Trophoblast cell (in vitro differentiated cells and primary cell): ENCODE measurements around the gene CD226.
A peak's percentile ranks its signal among the peaks of the same experiment; 100 is the strongest.
"Not testable (repeated sequence)": the region's sequence is repeated elsewhere in the genome, so short reads cannot be mapped to it uniquely, and the experiment has no call there.

ENCODE experiments used
- DNase-seq, 2 donors: peaks; one replicate each; pipeline ENCODE4 v3.0.0-alpha.2; 2016
- H2AFZ ChIP-seq: 2 replicates; pipeline ENCODE4 v1.6.1; 2013; ENCODE audit warnings: low read length, moderate library complexity, mild to moderate bottlenecking; ENCODE audit not compliant: insufficient read depth, poor library complexity
- H2AK5ac ChIP-seq: 2 replicates; pipeline ENCODE4 v1.6.1; 2013; ENCODE audit warnings: mild to moderate bottlenecking, low read length
- H2BK120ac ChIP-seq: 2 replicates; pipeline ENCODE4 v1.6.1; 2013; ENCODE audit warnings: low read length, mild to moderate bottlenecking, moderate library complexity; ENCODE audit not compliant: insufficient read depth, poor library complexity
- H2BK12ac ChIP-seq: 2 replicates; pipeline ENCODE4 v1.6.1; 2013; ENCODE audit warnings: mild to moderate bottlenecking, low read length, moderate library complexity
- H2BK5ac ChIP-seq: 2 replicates; pipeline ENCODE4 v1.6.1; 2013; ENCODE audit warnings: low read length, low read depth, moderate library complexity, mild to moderate bottlenecking; ENCODE audit not compliant: poor library complexity
- H3K14ac ChIP-seq: 2 replicates; pipeline ENCODE4 v1.6.1; 2013; ENCODE audit warnings: mild to moderate bottlenecking, low read length
- H3K18ac ChIP-seq: 2 replicates; pipeline ENCODE4 v1.6.1; 2013; ENCODE audit warnings: mild to moderate bottlenecking, low read length
- H3K23ac ChIP-seq: 2 replicates; pipeline ENCODE4 v1.6.1; 2013; ENCODE audit warnings: low read length
- H3K27ac ChIP-seq: 2 replicates; pipeline ENCODE4 v1.5.1; 2013; ENCODE audit warnings: low read depth, mild to moderate bottlenecking, inconsistent platforms, low read length, moderate library complexity
- H3K27me3 ChIP-seq: 2 replicates; pipeline ENCODE4 v1.6.1; 2013; ENCODE audit warnings: inconsistent platforms, mild to moderate bottlenecking, low read length, moderate library complexity; ENCODE audit not compliant: insufficient read depth
- H3K36me3 ChIP-seq, 2 experiments: 1 replicate in 1 of 2; 2 replicates in 1 of 2; pipeline ENCODE4 v1.6.1; 2013; ENCODE audit warnings: low read length in 2 of 2, mild to moderate bottlenecking in 2 of 2, moderate library complexity in 1 of 2; ENCODE audit not compliant: insufficient read depth in 2 of 2, control insufficient read depth in 1 of 2
- H3K4ac ChIP-seq: 2 replicates; pipeline ENCODE4 v1.6.1; 2013; ENCODE audit warnings: low read depth, mild to moderate bottlenecking, low read length, moderate library complexity
- H3K4me1 ChIP-seq, 2 experiments: 1 replicate in 1 of 2; 2 replicates in 1 of 2; pipeline ENCODE4 v1.6.1; 2013; ENCODE audit warnings: low read length in 2 of 2, mild to moderate bottlenecking in 2 of 2, moderate library complexity in 1 of 2; ENCODE audit not compliant: insufficient read depth in 2 of 2, control insufficient read depth in 1 of 2
- H3K4me2 ChIP-seq: 2 replicates; pipeline ENCODE4 v1.6.1; 2013; ENCODE audit warnings: inconsistent platforms, mild to moderate bottlenecking, low read length, moderate library complexity
- H3K4me3 ChIP-seq: 2 replicates; pipeline ENCODE4 v1.5.1; 2013; ENCODE audit warnings: mild to moderate bottlenecking, low read depth, low read length, inconsistent platforms
- H3K79me1 ChIP-seq: one replicate; pipeline ENCODE4 v1.6.1; 2013; ENCODE audit warnings: low read length
- H3K79me2 ChIP-seq: 2 replicates; pipeline ENCODE4 v1.6.1; 2013; ENCODE audit warnings: low read length, mild to moderate bottlenecking; ENCODE audit not compliant: control insufficient read depth, insufficient read depth, poor library complexity
- H3K9ac ChIP-seq: 2 replicates; pipeline ENCODE4 v1.6.1; 2013; ENCODE audit warnings: mild to moderate bottlenecking, low read length
- H3K9me3 ChIP-seq: 2 replicates; pipeline ENCODE4 v1.6.1; 2013; ENCODE audit warnings: low read depth, mild to moderate bottlenecking, control low read depth, inconsistent platforms, low read length; ENCODE audit not compliant: insufficient read depth
- H4K12ac ChIP-seq: 2 replicates; pipeline ENCODE4 v1.6.1; 2013; ENCODE audit warnings: low read depth, mild to moderate bottlenecking, low read length, moderate library complexity
- H4K8ac ChIP-seq: 2 replicates; pipeline ENCODE4 v1.6.1; 2013; ENCODE audit warnings: low read depth, mild to moderate bottlenecking, low read length, moderate library complexity
- H4K91ac ChIP-seq: one replicate; pipeline ENCODE4 v1.6.1; 2013; ENCODE audit warnings: low read depth, mild to moderate bottlenecking, low read length, moderate library complexity
- WGBS: extraction: QIAGEN DNeasy Blood & Tissue Kit; methylation state at CpG from one replicate; pipeline ENCODE4 v1.1.7; 2013; ENCODE audit warnings: missing lambda C conversion rate; ENCODE audit not compliant: insufficient read length, insufficient coverage; ENCODE audit errors: extremely low coverage; 5-methylcytosine and 5-hydroxymethylcytosine counted together

The CD226 gene

DNA sequence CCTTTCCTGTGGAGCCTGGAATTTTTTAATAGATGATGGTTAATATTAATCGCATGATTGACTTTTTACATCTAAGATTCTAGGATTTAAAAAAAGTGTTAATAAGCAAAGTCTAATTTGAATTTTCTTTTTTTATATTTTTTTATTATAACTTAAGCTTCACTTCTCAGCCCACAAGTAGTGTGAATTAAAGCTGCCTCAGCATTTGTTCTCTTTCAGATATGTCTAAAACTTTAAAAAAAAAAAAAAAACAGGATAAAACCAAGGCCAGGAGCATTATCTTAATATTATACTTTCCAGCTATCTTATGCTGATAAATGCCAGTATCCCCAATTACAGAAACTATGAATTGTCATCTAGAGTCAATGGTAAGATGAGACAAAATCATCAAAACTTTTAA is 109.7 kb downstream of the CD226 start:
- Histone ChIP-seq H3K23ac (no peak overlapping the region), H2AK5ac (no peak overlapping the region), H3K4me2 (no peak overlapping the region), H3K79me2 (no peaks in the 10 kb centered on the region), H3K27me3 (no peaks in the 10 kb centered on the region), H3K18ac (no peak overlapping the region), H2BK12ac (no peak overlapping the region), H4K12ac (no peak overlapping the region), H3K36me3 (no peaks in the 10 kb centered on the region), H3K4me3 (no peak overlapping the region), H3K79me1 (no peaks in the 10 kb centered on the region), H3K9ac (no peak overlapping the region), H2BK5ac (no peak overlapping the region), H2AFZ (no peak overlapping the region), H3K27ac (no peak overlapping the region), H3K4ac (no peak overlapping the region), H3K14ac (no peak overlapping the region), H4K8ac (no peak overlapping the region), H3K9me3 (no peaks in the 10 kb centered on the region), H3K4me1 (no peaks in the 10 kb centered on the region), H2BK120ac (no peak overlapping the region), H4K91ac (no peak overlapping the region)
- WGBS, result no CpG with 5 or more reads among the region's 1 CpG
- no peak for DNase-seq

GRCh38 chr18:69834980-69835379 is 112.7 kb downstream of the CD226 start:
- H2AFZ ChIP-seq, H3K14ac ChIP-seq, H2BK5ac ChIP-seq, H3K4me2 ChIP-seq, H3K9ac ChIP-seq, H4K8ac ChIP-seq, H3K4me1 ChIP-seq, H2BK120ac ChIP-seq, H3K4ac ChIP-seq, DNase-seq, H3K79me1 ChIP-seq, H3K9me3 ChIP-seq, H2BK12ac ChIP-seq, H3K23ac ChIP-seq, H3K27me3 ChIP-seq, H3K4me3 ChIP-seq, H3K18ac ChIP-seq, H3K36me3 ChIP-seq, H3K79me2 ChIP-seq, H4K12ac ChIP-seq, H2AK5ac ChIP-seq, H4K91ac ChIP-seq, H3K27ac ChIP-seq: not testable (repeated sequence)
- no CpG with 5 or more reads among the region's 12 CpGs for WGBS

GRCh38 chr18:69830189-69830588 is 117.5 kb downstream of the CD226 start:
- no peak overlapping the region for H3K14ac ChIP-seq
- no CpG with 5 or more reads among the region's 1 CpG for WGBS
- no peak overlapping the region for H2AFZ ChIP-seq

DNA sequence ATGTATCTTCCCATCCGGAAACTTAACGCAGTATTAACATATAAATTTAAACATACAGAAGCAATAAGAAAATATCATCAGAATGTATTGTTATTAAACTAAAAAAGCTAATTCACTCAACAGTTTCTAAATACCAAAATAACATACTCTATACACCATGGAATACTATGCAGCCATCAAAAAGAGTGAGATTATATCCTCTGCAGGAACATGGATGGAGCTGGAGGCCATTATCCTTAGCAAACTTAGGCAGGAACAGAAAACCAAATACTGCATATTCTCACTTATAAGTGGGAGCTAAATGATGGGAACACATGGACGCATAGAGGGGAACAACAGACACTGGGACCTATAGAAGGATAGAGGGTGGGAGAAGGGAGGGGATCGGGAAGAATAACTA is 127.1 kb downstream of the CD226 start:
- Histone ChIP-seq H3K9ac (no peak overlapping the region), H3K23ac (no peak overlapping the region), H3K4me2 (no peak overlapping the region), H4K12ac (no peak overlapping the region), H4K8ac (no peak overlapping the region), H3K79me2 (no peaks in the 10 kb centered on the region), H2BK120ac (no peak overlapping the region), H2BK5ac (no peak overlapping the region), H2BK12ac (no peak overlapping the region), H2AFZ (no peak overlapping the region), H3K14ac (no peak overlapping the region), H3K18ac (no peak overlapping the region), H4K91ac (no peak overlapping the region), H3K79me1 (no peaks in the 10 kb centered on the region), H3K9me3 (no peaks in the 10 kb centered on the region), H3K4ac (no peak overlapping the region), H3K4me3 (no peak overlapping the region), H3K27me3 (no peaks in the 10 kb centered on the region), H3K27ac (no peak overlapping the region), H2AK5ac (no peak overlapping the region), H3K4me1 (no peaks in the 10 kb centered on the region), H3K36me3 (no peaks in the 10 kb centered on the region)
- WGBS, result no CpG with 5 or more reads among the region's 4 CpGs
- DNase-seq, result no peak

More at GRCh38 chr18:69830189-69830588, 117.5 kb downstream of the CD226 start:
- Histone ChIP-seq H3K4me2 (no peak overlapping the region), H3K79me1 (no peaks in the 10 kb centered on the region), H3K79me2 (no peaks in the 10 kb centered on the region), H3K23ac (no peak overlapping the region), H3K9ac (no peak overlapping the region), H2BK12ac (no peak overlapping the region), H3K27me3 (no peaks in the 10 kb centered on the region), H4K91ac (no peak overlapping the region), H3K27ac (peak overlapping the region; percentile 4), H2BK120ac (no peak overlapping the region), H2BK5ac (no peak overlapping the region), H3K36me3 (no peaks in the 10 kb centered on the region), H4K8ac (no peak overlapping the region), H3K4me3 (no peak overlapping the region), H3K4me1 (no peaks in the 10 kb centered on the region), H3K4ac (no peak overlapping the region), H3K9me3 (no peaks in the 10 kb centered on the region), H2AK5ac (no peak overlapping the region), H4K12ac (no peak overlapping the region), H3K18ac (no peak overlapping the region)
- DNase-seq, result no peak
